Stimulated activated naive CD8-positive, alpha-beta T cell treated with anti-CD3 and anti-CD28 coated beads, Interleukin-15, Interleukin-2, amounts not matched to agents 100 ng/mL and 50 ng/mL, for 24 hours (primary cell): ENCODE measurements around the gene FOXD4L6.
"Not testable (repeated sequence)": the region's sequence is repeated elsewhere in the genome, so short reads cannot be mapped to it uniquely, and the experiment has no call there.

Source experiments
- H3K27ac Mint-ChIP-seq: one replicate; pipeline ENCODE4 v1.8.0; 2021; ENCODE audit warnings: mild to moderate bottlenecking, mixed read lengths
- H3K27me3 Mint-ChIP-seq: one replicate; pipeline ENCODE4 v1.8.0; 2021; ENCODE audit warnings: mixed read lengths
- H3K36me3 Mint-ChIP-seq: one replicate; pipeline ENCODE4 v1.8.0; 2021; ENCODE audit warnings: low read depth, mixed read lengths
- H3K4me1 Mint-ChIP-seq: one replicate; pipeline ENCODE4 v1.8.0; 2021; ENCODE audit warnings: low read depth, mixed read lengths
- H3K4me3 Mint-ChIP-seq: one replicate; pipeline ENCODE4 v1.8.0; 2021; ENCODE audit warnings: mild to moderate bottlenecking, mixed read lengths
- H3K9me3 Mint-ChIP-seq: one replicate; pipeline ENCODE4 v1.8.0; 2021; ENCODE audit warnings: mixed read lengths

FOXD4L6 gene

DNA sequence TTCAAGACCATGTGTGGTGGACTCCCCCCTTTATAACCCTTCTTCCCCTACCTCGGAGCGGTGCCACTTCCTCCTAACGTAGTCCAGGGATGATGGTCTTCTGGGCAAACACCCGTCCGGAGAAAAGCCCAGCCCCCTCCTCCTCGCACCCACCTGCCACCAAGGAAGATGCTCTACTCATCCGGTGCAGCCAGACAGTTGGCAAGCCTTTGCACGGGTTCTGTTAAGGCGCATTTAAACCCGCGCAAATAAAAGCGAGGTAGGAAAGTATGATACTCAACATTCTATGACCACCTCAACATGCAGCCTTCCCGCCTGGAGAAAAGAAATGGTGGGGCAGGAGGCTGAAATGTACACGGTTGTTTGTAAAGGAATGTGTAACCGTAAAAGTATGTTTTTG lies at the start of gene FOXD4L6:
FOXD4L6 (minus strand) TSS at position 101 of the 400 bp plus-strand sequence. CDS start 298 bp downstream, outside the sequence.
- not testable (repeated sequence) for H3K27me3 Mint-ChIP-seq, H3K27ac Mint-ChIP-seq, H3K4me1 Mint-ChIP-seq, H3K36me3 Mint-ChIP-seq, H3K4me3 Mint-ChIP-seq, H3K9me3 Mint-ChIP-seq

DNA sequence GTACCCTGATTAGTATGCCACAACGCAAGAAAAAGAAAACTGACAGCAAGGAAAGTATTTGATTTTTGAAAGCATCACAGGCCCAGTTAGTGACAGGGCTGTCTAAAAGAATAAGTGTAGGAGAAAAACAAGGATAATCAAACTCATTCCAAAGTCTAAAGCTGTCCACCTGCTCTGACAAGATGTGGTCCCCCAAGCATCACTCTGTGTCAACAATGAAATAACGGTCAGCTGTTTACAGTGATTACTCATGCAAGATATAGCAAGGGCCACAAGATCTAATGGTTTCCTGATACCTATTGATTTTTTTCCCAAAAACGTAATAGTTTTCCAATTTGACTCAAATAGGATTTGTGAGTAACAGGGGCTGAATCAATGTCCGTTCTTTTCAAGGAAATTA lies 46.5 kb upstream of the FOXD4L6 start:
- H3K36me3 Mint-ChIP-seq, H3K4me1 Mint-ChIP-seq, H3K27ac Mint-ChIP-seq, H3K4me3 Mint-ChIP-seq, H3K9me3 Mint-ChIP-seq, H3K27me3 Mint-ChIP-seq: not testable (repeated sequence)

DNA sequence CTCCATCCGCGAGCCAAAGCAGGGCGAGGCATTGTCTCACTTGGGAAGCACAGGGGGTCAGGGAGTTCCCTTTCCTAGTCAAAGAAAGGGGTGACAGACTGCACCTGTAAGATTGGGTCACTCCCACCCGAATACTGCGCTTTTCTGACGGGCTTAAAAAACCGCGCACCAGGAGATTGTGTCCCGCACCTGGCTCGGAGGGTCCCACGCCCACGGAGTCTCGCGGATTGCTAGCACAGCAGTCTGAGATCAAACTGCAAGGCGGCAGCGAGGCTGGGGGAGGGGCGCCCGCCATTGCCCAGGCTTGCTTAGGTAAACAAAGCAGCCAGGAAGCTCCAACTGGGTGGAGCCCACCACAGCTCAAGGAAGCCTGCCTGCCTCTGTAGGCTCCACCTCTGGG lies 21.6 kb upstream of the FOXD4L6 start:
- H3K27me3 Mint-ChIP-seq, H3K9me3 Mint-ChIP-seq, H3K4me1 Mint-ChIP-seq: not testable (repeated sequence)

DNA sequence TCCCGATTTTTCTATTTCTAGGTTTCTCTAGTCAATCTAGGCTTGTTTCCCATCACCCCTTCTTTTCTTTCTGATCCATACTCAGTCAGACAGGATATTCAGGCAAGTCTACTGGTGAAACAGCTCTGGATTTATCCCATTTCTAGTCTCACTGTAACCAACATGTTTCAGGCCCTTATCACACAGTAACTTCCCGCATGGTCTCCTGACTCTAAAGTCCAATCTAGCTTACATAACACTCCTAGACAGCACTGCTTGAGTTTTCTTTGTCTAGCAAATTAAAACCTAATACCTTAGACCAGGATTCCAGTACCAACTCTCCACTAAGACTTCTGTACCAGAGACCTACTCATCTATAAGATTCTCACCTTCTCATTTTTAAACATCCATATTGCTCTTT lies 13.4 kb upstream of the FOXD4L6 start:
- H3K9me3 Mint-ChIP-seq, H3K27ac Mint-ChIP-seq, H3K4me3 Mint-ChIP-seq, H3K27me3 Mint-ChIP-seq, H3K4me1 Mint-ChIP-seq, H3K36me3 Mint-ChIP-seq: not testable (repeated sequence)

More for the DNA sequence above, 21.6 kb upstream of the FOXD4L6 start:
- H3K36me3 Mint-ChIP-seq, H3K27ac Mint-ChIP-seq, H3K4me3 Mint-ChIP-seq: not testable (repeated sequence)

DNA sequence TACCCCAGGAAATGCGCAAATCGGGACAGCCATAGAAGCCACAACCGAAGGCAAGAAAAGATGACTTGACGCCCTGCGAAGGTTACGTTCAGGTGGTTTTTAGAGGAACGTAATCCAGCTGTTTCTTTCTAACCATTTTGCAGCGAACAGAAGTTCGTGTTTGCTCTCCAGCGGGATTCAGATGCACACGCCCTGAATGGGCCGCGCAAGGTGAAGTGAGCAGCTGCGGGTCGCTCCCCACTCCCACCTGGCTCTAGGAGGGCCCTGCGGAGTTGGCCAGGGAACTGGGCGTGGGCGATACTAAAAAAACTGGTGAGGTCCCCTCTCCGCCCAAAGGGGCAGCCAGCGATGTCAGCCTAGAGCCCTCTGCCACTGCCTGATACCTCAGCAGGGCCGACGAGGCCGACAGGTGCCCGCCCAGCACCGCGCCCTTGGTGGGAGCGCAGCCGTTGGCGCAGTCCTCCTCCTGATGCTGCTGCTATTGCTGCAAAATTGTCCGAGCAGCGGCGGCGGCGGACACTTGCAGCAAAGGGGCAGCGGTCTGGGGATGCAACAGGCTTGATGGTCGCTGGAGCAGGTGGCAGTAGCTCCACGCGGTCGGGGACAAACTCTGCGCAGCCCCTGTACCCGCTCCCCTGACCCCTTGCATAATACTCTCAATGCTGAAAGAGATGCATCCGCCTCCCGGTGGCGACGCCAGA lies 1.6 kb downstream of the FOXD4L6 start:
- not testable (repeated sequence) for H3K27me3 Mint-ChIP-seq, H3K9me3 Mint-ChIP-seq, H3K4me1 Mint-ChIP-seq, H3K27ac Mint-ChIP-seq, H3K36me3 Mint-ChIP-seq, H3K4me3 Mint-ChIP-seq

DNA sequence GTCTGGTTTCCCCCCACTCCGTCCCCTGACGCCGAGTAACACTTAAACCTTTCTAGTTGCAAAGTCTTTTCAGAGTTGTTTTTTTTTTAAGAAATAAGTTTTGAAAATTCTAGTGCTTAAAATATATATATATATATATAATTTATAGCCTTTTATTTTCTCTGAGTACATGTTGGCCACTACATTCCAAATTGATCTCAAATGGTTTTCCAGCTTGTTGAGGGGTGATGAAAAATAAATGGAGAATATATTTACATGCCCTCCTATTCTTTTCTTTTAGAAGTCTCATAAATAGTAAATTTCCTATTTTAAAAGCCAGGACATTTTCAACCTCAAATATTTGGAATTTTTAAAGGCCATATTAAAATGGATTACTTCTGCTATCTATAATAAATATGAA lies 2.5 kb downstream of the FOXD4L6 start:
- H3K27me3 Mint-ChIP-seq, H3K9me3 Mint-ChIP-seq, H3K4me3 Mint-ChIP-seq, H3K4me1 Mint-ChIP-seq, H3K36me3 Mint-ChIP-seq, H3K27ac Mint-ChIP-seq: not testable (repeated sequence)

DNA sequence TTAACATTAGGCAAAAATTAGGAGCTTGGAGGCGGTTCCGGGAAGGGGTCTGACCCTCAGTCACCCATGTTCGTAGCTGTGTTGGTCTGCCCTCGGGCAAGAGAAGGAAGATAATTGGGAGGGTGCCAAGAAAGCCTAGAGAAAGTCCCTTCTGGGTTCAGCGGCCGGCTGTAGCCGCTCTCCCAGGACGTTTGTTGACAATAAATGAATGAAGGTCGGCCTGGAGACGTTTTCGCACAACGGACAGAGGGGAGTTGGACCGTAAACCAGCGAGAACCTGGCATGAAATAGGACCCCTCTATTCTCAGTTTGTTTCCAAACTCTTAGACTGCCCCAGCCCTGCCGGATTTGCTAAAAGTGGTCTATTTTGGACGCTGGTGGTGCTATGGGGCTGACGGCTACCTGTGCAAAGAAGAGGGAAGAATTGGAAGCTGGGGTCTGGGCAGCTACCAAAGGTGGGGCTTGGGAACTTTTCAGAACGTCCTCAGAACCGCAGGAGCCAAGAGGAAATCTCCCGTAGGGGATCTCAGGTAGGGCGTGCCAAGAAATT lies 3.3 kb downstream of the FOXD4L6 start:
- H3K36me3 Mint-ChIP-seq, H3K4me3 Mint-ChIP-seq, H3K27me3 Mint-ChIP-seq, H3K27ac Mint-ChIP-seq, H3K9me3 Mint-ChIP-seq, H3K4me1 Mint-ChIP-seq: not testable (repeated sequence)

DNA sequence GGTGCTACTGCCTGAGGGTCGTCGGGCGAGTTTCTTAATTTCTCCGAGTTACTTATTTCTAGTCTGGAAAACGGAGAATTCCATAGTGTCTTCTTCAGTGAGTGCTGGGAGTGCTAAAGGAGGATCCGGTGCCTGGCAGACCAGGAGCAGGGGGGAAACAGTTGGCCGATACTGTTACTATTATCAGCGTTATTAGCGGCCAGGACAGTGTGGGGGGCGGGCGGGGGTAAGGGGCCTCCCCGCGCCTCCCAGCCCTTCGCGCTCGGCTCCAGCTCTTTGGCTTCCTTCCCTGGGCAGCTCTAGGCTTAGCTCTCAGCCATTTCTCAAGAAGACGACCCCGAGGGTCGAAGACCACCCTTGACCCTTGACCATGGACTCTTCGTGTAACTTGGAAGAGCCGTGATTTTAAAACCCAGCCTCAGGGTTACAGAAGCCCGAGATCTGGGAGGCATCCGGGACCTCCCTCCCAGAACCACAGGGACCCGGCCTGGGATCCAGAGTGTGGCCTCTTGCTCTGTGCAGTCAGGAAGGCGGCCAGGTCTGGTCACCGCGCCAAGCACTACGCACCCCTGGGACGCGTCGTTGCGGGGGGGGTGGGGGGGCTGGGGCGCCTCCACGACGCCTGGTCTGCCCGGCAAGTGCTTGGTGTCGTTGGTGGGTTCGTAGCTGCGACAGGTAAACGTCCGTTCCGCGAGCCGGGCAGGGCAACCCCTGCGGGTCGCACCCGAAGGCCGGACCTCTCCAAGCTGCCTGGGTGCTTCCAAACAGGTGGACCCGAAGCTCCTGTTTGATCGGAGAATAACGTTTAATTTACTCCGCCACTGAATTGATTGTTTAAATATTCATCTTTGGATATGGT lies 4.0 kb downstream of the FOXD4L6 start:
- not testable (repeated sequence) for H3K9me3 Mint-ChIP-seq, H3K36me3 Mint-ChIP-seq, H3K4me3 Mint-ChIP-seq, H3K4me1 Mint-ChIP-seq, H3K27ac Mint-ChIP-seq, H3K27me3 Mint-ChIP-seq

DNA sequence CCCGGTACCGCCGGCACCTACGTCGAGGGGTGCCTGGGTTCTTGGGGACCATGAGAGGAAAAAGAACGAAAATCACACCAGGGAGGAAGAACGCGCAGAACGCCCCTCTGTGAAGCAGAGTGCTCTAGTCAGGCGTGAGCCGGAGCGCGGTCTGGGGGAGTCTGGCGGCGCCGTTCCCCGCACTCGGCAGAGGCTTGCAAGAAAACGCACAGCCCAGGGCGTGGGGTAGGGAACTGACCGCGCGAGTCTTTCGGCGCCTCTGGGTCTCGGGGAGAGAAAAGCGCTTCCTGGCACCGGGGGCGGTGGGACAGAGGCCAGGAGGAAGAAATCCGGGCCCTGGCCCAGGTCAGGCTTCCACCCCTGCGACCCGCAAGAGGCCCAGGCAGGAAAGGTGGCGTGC lies 4.7 kb downstream of the FOXD4L6 start:
- H3K9me3 Mint-ChIP-seq, H3K4me1 Mint-ChIP-seq, H3K27ac Mint-ChIP-seq, H3K4me3 Mint-ChIP-seq, H3K27me3 Mint-ChIP-seq, H3K36me3 Mint-ChIP-seq: not testable (repeated sequence)

DNA sequence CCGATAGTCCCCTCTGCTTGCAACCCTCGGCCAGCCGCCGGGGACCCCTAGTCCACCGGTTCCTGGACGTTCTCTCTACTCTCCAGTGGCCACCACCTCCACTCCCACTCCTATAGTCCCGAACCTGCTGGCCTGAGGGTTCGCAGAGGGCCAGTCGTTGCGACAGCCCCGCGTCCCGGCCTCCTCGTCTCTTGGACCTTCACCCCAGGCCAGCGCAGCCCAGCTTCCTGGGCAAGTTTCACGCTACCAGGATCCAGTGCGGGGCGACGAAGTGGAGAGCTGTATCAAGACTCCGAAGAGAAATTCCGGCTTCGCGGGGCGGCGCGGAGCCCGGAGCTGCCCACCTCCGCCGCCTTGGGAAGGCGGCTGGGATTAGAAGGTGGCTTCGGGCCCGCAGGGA lies 5.1 kb downstream of the FOXD4L6 start:
- not testable (repeated sequence) for H3K36me3 Mint-ChIP-seq, H3K4me3 Mint-ChIP-seq, H3K9me3 Mint-ChIP-seq, H3K27me3 Mint-ChIP-seq, H3K4me1 Mint-ChIP-seq, H3K27ac Mint-ChIP-seq

DNA sequence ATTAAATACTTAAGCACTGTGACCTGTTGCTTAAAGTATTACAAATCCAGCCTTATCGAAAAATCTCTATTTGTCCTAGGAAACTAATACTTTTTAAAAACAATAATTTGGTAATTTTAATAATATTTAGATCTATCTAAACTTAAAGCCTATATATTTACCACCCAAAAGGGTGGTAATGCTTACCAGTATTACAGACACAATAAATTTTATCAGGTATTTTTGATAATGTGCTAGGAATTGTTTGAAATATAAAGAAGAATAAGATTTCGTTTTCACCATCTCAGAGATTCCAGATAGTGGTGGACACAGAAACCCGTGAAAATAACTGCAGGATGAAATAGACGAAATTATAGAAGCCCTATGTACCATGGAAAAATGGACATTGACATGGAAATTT lies 7.8 kb downstream of the FOXD4L6 start:
- not testable (repeated sequence) for H3K27ac Mint-ChIP-seq, H3K4me1 Mint-ChIP-seq, H3K9me3 Mint-ChIP-seq, H3K27me3 Mint-ChIP-seq, H3K4me3 Mint-ChIP-seq, H3K36me3 Mint-ChIP-seq

DNA sequence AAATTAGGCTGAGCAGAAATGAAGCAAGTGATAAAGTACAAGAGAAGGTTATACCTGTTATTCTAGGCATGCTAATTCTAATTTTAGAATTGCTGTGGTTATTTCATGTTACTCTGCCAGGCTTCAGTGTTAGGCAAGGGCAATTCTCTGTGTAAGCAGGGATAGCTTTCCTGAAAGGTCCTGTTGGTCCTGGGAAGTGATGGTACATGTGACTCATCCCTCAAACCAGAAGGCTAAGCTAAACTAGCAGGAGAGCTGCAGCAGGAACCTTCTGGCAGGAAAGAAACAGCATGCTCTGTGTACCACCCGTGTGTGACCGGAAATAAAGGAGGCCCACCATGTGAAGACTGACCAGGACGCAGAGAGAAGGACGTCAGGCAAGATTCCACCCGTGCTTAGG lies 8.8 kb downstream of the FOXD4L6 start:
- not testable (repeated sequence) for H3K4me1 Mint-ChIP-seq, H3K27ac Mint-ChIP-seq, H3K36me3 Mint-ChIP-seq, H3K4me3 Mint-ChIP-seq, H3K9me3 Mint-ChIP-seq, H3K27me3 Mint-ChIP-seq

DNA sequence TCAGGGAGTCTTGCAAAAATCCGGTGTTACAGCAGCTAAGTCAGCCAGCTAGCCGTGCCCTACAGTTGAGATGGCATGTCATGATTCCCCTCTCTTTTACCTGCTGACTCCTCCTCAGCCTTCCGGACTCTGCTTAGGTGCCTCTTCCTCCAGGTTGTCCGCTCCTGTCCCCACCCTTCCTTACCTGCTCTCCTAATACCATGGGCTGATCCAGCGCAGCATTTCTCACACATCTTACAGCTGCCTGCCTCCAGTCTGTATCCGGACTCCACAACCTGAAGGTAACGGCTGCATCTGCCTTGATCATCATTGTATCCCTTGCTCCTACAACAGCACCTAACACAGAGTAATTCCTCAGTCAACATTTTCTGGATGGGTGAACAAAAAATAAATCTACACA lies 9.2 kb downstream of the FOXD4L6 start:
- not testable (repeated sequence) for H3K27ac Mint-ChIP-seq, H3K4me1 Mint-ChIP-seq, H3K27me3 Mint-ChIP-seq, H3K9me3 Mint-ChIP-seq, H3K36me3 Mint-ChIP-seq, H3K4me3 Mint-ChIP-seq

DNA sequence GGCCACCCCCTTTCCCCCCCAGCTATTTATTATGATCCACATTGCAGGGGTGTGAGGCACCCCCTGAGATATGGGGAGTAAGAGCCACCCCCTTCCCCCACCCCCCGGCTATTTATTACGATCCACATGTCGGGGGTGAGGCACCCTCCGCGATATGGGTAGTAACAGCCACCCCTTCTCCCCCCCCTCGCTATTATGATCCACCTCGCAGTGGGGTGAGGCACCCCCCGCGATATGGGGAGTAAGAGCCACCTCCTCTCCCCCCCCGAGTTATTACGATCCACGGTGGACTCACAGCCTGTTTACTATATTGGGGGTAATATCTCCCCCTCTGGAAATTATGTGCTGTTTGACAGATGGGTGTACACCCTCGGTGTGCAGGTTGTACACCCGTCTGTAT lies 15.1 kb downstream of the FOXD4L6 start:
- H3K27ac Mint-ChIP-seq, H3K9me3 Mint-ChIP-seq, H3K4me1 Mint-ChIP-seq, H3K27me3 Mint-ChIP-seq, H3K36me3 Mint-ChIP-seq, H3K4me3 Mint-ChIP-seq: not testable (repeated sequence)

DNA sequence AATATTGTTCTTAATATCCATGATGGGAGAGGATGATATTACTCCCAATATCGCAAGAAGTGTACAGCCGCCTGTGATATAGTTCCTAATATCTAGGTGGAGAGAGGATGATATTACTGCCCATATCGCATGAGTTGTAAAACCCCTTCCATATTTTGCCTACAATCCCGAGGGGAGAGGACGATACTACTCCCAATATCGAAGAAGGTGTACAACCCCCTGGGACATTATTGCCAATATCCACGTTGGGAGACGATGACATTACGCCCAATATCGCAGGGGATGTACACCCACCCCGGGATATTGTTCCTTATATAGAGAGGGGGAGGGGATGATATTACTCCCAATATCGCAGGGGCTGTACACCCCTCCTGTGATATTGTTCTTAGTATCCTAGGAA lies 17.1 kb downstream of the FOXD4L6 start:
- H3K36me3 Mint-ChIP-seq, H3K27ac Mint-ChIP-seq, H3K4me1 Mint-ChIP-seq, H3K4me3 Mint-ChIP-seq, H3K9me3 Mint-ChIP-seq, H3K27me3 Mint-ChIP-seq: not testable (repeated sequence)

DNA sequence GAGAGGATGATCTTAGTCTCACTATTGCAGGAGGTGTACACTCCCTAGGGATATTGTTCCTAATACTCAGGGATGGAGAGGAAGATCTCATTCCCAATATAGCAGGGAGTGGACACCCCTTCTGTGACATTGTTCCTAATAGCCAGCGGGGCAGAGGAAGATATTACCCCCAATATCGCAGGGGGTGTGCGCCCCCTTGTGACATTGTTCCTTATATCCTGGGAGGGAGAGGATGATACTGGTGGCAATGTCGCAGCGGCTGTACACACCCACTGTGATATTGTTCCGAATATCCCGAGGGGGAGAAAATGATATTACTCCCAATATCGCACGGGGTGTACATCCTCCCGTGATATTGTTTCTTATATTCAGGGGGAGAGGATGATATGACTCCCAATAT lies 17.6 kb downstream of the FOXD4L6 start:
- H3K27ac Mint-ChIP-seq, H3K9me3 Mint-ChIP-seq, H3K36me3 Mint-ChIP-seq, H3K27me3 Mint-ChIP-seq, H3K4me1 Mint-ChIP-seq, H3K4me3 Mint-ChIP-seq: not testable (repeated sequence)
